HL-60 (cell line): ENCODE measurements around the gene WNT3.

ENCODE experiments used
- GABPA ChIP-seq: IDR thresholded peaks from 2 replicates; pipeline ENCODE4 v1.6.1; 2012; ENCODE audit warnings: low read depth
- POLR2AphosphoS5 ChIP-seq: IDR thresholded peaks from 2 replicates; pipeline ENCODE4 v1.6.1; 2012; ENCODE audit warnings: low read depth
- SPI1 ChIP-seq: IDR thresholded peaks from 2 replicates; pipeline ENCODE4 v1.6.1; 2012; ENCODE audit warnings: low read depth, mild to moderate bottlenecking, borderline replicate concordance
- TF ChIP-seq, protein P1 (sequence below): IDR thresholded peaks from one replicate; pipeline ENCODE4 v1.5.1; 2011; ENCODE audit warnings: low read length, control low read depth, inconsistent platforms; ENCODE audit not compliant: insufficient read depth
- TF ChIP-seq, protein P2 (sequence below): IDR thresholded peaks from 2 replicates; pipeline ENCODE4 v1.6.1; 2012; ENCODE audit warnings: low read depth; ENCODE audit not compliant: insufficient replicate concordance

DNA sequence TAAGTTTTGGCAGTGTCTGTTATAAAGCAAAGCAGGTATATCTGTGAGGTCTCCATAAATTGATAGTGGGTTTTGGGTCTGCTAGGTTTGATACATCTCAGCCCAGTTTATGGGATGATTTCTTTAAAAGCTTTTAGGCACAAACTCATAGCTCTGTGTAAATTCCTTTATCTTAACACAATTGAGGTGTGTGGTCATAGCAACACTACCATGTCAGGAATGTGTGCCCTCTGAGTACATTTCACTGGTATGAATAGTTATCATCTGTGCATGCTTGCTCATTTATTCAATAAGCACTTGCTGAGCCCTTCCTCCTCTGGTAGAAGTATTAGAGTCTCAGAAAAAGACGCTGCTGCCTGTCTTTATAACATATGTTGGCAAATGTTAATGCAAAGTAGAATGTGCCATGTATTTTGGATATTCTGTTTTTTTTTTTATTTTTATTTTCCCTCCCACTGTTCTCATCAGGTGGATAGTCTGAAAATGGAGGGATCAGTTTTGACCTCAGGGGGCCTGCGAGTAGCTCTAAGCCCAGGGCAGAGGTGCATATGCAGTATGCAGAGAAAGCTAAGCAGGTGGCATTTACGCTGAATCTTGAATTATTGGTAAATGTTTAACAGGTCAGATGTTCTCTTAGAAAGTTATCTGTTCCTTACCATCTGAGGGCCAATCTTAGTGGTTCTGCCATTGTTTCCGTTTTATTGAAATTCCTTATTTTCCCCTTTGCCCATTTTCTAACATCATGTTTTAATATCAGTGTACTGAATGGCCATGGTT, 90.7 kb downstream of the WNT3 start:
- TF ChIP-seq, protein P1, sequence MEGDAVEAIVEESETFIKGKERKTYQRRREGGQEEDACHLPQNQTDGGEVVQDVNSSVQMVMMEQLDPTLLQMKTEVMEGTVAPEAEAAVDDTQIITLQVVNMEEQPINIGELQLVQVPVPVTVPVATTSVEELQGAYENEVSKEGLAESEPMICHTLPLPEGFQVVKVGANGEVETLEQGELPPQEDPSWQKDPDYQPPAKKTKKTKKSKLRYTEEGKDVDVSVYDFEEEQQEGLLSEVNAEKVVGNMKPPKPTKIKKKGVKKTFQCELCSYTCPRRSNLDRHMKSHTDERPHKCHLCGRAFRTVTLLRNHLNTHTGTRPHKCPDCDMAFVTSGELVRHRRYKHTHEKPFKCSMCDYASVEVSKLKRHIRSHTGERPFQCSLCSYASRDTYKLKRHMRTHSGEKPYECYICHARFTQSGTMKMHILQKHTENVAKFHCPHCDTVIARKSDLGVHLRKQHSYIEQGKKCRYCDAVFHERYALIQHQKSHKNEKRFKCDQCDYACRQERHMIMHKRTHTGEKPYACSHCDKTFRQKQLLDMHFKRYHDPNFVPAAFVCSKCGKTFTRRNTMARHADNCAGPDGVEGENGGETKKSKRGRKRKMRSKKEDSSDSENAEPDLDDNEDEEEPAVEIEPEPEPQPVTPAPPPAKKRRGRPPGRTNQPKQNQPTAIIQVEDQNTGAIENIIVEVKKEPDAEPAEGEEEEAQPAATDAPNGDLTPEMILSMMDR: no peak
- TF ChIP-seq POLR2AphosphoS5 (no peak), SPI1 (no peak), GABPA (no peak)
- TF ChIP-seq, protein P2, sequence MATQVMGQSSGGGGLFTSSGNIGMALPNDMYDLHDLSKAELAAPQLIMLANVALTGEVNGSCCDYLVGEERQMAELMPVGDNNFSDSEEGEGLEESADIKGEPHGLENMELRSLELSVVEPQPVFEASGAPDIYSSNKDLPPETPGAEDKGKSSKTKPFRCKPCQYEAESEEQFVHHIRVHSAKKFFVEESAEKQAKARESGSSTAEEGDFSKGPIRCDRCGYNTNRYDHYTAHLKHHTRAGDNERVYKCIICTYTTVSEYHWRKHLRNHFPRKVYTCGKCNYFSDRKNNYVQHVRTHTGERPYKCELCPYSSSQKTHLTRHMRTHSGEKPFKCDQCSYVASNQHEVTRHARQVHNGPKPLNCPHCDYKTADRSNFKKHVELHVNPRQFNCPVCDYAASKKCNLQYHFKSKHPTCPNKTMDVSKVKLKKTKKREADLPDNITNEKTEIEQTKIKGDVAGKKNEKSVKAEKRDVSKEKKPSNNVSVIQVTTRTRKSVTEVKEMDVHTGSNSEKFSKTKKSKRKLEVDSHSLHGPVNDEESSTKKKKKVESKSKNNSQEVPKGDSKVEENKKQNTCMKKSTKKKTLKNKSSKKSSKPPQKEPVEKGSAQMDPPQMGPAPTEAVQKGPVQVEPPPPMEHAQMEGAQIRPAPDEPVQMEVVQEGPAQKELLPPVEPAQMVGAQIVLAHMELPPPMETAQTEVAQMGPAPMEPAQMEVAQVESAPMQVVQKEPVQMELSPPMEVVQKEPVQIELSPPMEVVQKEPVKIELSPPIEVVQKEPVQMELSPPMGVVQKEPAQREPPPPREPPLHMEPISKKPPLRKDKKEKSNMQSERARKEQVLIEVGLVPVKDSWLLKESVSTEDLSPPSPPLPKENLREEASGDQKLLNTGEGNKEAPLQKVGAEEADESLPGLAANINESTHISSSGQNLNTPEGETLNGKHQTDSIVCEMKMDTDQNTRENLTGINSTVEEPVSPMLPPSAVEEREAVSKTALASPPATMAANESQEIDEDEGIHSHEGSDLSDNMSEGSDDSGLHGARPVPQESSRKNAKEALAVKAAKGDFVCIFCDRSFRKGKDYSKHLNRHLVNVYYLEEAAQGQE: no peak
